Stimulated activated CD8-positive, alpha-beta memory T cell treated with anti-CD3 and anti-CD28 coated beads, Interleukin-12 subunit alpha, Interleukin-12 subunit beta, amount 100 ng/mL, for 24 hours (primary cell): Measurements from ENCODE around the gene CARD10.
"Not testable (repeated sequence)": the region's sequence is repeated elsewhere in the genome, so short reads cannot be mapped to it uniquely, and the experiment has no call there.

Experiments
- DNase-seq: peaks from one replicate; pipeline ENCODE4 v3.0.0-alpha.2; 2020; ENCODE audit errors: extremely low read depth

CARD10 gene

DNA sequence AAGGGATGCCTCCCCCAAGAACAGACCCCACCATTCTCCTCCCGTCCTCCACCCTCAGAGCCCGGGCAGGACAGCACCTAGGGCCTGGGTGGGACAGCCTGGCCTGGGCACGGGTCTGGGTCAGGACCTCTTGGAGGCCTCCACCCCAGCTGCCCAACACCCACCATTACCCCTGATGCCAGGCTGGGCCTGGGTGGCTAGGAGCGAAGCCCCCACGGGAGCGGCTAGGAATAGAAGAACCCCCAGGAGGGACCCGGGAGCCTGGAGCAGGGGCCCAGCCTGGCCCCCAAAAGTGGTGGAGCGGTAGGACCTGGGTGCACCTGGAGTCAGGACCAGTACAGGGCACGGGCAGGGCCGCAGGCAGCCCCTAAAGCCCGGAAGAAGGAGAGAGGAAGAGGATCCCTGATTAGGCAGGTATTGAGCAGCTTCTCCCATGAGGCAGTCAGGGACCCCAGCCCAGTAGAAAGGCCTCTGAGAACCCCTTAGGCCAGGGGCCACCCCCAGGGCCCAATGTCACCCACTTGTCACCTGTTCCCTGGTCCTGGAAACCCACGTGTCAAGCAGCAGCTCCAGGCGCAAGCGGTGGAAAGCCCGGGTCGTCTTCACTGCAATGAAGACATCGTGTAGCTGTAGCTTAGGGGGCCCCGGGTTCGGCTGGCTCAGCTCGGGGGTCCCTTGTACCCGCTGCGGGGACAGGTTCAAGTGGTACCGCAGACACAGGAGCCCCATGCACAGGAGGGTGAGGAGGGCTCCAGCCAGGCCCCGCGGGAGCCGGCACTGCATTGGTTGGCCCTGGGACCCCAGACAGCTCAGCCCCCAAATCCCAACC lies 33.6 kb downstream of the CARD10 start:
- DNase-seq = no peak

- peak; percentile 65 for DNase-seq
Observed at GRCh38 chr22:37484480-37485394, 34.5 kb downstream of the CARD10 start.

- no peak for DNase-seq
Observed at GRCh38 chr22:37483050-37483449, 36.2 kb downstream of the CARD10 start.

- no peak for DNase-seq
Observed at GRCh38 chr22:37482244-37482643, 37.0 kb downstream of the CARD10 start.

DNA sequence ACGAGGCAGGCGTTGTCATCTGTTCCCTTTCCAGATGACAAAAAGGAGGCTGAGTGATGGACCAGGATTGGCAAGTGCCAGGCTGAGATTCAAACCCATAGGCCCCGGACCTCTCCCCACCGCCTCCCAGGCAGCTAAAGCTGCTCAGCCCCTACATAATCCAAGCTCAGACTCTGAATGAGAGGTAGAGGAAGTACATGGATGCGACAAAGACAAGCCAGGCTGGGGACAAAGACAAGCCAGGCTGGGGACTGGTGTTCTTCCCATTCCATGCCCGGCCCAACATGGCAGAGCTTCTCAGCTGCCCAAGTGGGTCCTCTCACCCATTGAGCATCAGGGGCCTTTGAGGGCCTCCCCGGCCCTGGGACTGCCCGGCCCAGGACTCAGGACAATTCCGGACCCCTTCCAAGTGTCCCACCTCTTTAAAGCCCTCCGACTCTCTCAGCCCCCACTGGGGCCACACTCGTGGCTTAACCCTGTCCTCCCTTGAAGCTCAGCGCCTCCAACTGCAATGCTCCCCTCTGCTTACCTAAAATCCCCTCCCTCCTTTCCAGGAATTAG lies 37.8 kb downstream of the CARD10 start:
- no peak for DNase-seq

- DNase-seq = no peak
Observed at GRCh38 chr22:37480387-37481346, 38.5 kb downstream of the CARD10 start.

- no peak for DNase-seq
Observed at GRCh38 chr22:37479196-37479595, 40.0 kb downstream of the CARD10 start.

DNA sequence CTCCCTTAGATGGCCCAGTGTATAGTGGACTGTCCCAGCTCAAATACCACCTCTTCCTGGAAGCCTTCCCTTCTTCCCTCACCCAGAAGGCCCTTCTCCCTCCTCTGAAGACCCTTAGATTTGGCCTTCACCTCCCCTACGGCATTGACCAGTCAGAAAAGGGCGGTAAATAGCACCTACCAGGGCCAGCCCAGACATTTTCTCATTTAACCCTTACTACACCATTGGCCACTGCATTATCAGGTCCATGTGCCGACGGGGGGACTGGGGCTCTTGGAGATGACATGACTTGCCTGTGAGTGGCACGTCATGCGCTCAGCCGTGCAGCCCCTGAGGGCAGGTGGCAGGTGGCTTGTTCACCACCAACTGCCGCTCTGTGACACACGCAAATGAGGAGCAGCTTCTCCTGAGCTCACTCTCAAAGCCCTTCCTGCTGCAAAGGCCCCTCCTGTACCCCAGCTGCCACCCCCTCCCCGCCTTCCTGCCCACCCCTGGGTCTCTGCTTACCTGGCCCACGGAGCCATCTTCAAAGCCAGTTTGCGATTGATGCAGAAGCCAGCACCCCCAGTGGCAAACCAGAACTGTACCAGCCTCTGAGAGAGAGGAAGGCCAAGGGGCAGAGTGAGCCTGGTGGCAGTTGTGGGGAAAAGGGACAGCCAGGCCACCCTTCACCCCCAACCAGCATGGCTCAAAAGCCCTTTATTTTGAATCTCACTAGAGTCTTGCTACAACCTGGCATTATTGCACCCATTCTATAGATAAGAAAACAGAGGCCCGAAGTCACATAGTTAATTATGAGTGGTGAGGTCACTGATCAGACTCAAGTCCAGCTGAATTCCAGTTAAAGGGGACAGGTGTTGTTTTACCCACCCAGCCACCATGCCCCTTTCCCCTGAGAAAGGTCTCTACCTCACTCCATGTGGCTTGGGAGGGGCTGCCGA lies 42.6 kb downstream of the CARD10 start:
- no peak for DNase-seq

- DNase-seq = no peak
Observed at GRCh38 chr22:37474447-37475090, 44.6 kb downstream of the CARD10 start.

GRCh38 chr22:37473437-37473946 lies 45.7 kb downstream of the CARD10 start:
- no peak for DNase-seq

GRCh38 chr22:37472418-37473006 lies 46.7 kb downstream of the CARD10 start:
- DNase-seq = no peak

- DNase-seq = no peak
Observed at GRCh38 chr22:37471727-37472417, 47.3 kb downstream of the CARD10 start.

- no peak for DNase-seq
Observed at GRCh38 chr22:37470087-37470445, 49.1 kb downstream of the CARD10 start.

GRCh38 chr22:37469416-37470086 lies 49.7 kb downstream of the CARD10 start:
- DNase-seq = no peak

- not testable (repeated sequence) for DNase-seq
Observed at GRCh38 chr22:37468201-37468695, 51.0 kb downstream of the CARD10 start.

- no peak for DNase-seq
Observed at GRCh38 chr22:37467391-37467955, 51.7 kb downstream of the CARD10 start.

GRCh38 chr22:37464181-37464580 lies 55.0 kb downstream of the CARD10 start:
- DNase-seq = no peak
